Right lobe of liver (tissue), 4 donors: ENCODE data around the gene CISH.

Experiments
- CTCF ChIP-seq, 4 donors: fragments of 200-600 bp in 3 of 4; fragments of 450-650 bp in 1 of 4; IDR thresholded peaks; one replicate each; pipeline versions ENCODE4 v1.5.1 to v1.8.0; 2016 to 2022; ENCODE audit warnings: antibody characterized with exemption in 4 of 4, mild to moderate bottlenecking in 2 of 4
- POLR2A ChIP-seq: fragments of 450-650 bp; IDR thresholded peaks from one replicate; pipeline ENCODE4 v1.6.1; 2017; ENCODE audit warnings: antibody characterized with exemption, mild to moderate bottlenecking
- donor health status: DM: no; HTN: no; CAD: no.
- donor health status: DM: no; HTN: no; CAD: no.
- donor health status: DM: no; HTN: yes; CAD: no.

- no peak for TF ChIP-seq POLR2A
- no peak for TF ChIP-seq CTCF (IDR thresholded peaks at IDR 0.05)
Observed at GRCh38 chr3:50651445-50651844, 39.9 kb upstream of the CISH start.
